Mesothelial cell of epicardium (in vitro differentiated cells): ENCODE measurements around the gene ASTN2. TPM values are rescaled to one million over a fixed set of nuclear protein-coding genes. Genes with fewer than 3 reads are reported as not detected.

Source experiments
- DNase-seq, 2 experiments: peaks; one replicate each; pipeline ENCODE4 v3.0.0; 2021; ENCODE audit warnings: low spot score in 2 of 2; ENCODE audit not compliant: unreplicated experiment in 2 of 2
- H3K27ac Mint-ChIP-seq: 2 replicates; pipeline ENCODE4 v1.8.0; 2021; ENCODE audit warnings: mixed read lengths
- H3K27me3 Mint-ChIP-seq: 2 replicates; pipeline ENCODE4 v1.8.0; 2021; ENCODE audit warnings: low read depth, mixed read lengths
- H3K36me3 Mint-ChIP-seq: 2 replicates; pipeline ENCODE4 v1.8.0; 2021; ENCODE audit warnings: mixed read lengths
- H3K4me1 Mint-ChIP-seq: 2 replicates; pipeline ENCODE4 v1.8.0; 2021; ENCODE audit warnings: mixed read lengths
- H3K4me3 Mint-ChIP-seq: 2 replicates; pipeline ENCODE4 v1.8.0; 2021; ENCODE audit warnings: mild to moderate bottlenecking, moderate library complexity, mixed read lengths
- H3K9me3 Mint-ChIP-seq: 2 replicates; pipeline ENCODE4 v1.8.0; 2021; ENCODE audit warnings: mixed read lengths
- total RNA-seq: library from RNA; stranded (reverse); gene quantifications from 3 replicates; pipeline ENCODE4 v1.2.1, GENCODE V29; 2021
- TF ChIP-seq, protein P1 (sequence below): fragments of 200-600 bp; sonication (generic); IDR thresholded peaks from one replicate; pipeline ENCODE4 v1.5.0; 2021; ENCODE audit warnings: antibody characterized with exemption; ENCODE audit not compliant: unreplicated experiment

ASTN2 gene
- total RNA-seq, 1 donor from 2014 or later, result 12.2 TPM

DNA sequence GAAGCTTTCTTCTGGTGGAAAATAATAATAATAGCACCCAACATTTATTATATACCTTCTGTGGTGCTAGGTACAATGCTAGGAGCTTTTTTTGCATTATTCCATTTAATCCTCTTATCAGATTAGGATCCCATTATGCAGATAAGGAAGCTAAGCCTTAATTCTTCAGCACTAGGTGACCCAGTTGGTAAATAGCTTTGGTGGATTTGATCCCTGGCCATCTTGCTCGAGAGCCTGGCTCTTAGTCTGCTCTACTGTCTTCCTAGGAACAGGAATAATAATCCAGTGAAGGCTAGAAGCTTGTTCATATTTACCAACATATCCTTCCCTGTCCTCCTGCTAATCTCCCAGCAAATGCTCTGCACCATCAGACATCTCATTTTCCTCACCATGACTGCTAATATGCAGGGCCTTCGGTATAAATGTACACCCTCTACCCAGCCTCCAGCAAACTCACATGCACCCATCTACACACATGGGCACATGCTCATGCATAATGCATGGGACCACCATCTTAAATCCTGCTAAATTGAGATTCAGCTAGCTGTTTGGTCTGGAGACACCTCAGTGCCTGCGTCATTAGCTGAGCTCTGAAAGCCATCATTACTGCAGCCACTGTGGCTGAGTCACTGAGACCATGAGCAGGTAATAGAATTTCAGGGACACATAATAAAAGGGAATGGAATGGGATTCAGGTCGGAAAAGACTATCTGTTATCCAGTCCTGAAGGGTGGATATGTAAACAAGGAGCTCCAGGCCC is 640.3 kb downstream of the ASTN2 start:
- H3K9me3 Mint-ChIP-seq, result peaks cover 3% of the 10 kb centered on the region
- no peaks in the 10 kb centered on the region for H3K36me3 Mint-ChIP-seq
- no peak overlapping the region for H3K27ac Mint-ChIP-seq
- H3K4me1 Mint-ChIP-seq, result no peaks in the 10 kb centered on the region
- DNase-seq, result no peak
- peaks cover 36% of the 10 kb centered on the region for H3K27me3 Mint-ChIP-seq
- no peak overlapping the region for H3K4me3 Mint-ChIP-seq
- TF ChIP-seq, protein P1, sequence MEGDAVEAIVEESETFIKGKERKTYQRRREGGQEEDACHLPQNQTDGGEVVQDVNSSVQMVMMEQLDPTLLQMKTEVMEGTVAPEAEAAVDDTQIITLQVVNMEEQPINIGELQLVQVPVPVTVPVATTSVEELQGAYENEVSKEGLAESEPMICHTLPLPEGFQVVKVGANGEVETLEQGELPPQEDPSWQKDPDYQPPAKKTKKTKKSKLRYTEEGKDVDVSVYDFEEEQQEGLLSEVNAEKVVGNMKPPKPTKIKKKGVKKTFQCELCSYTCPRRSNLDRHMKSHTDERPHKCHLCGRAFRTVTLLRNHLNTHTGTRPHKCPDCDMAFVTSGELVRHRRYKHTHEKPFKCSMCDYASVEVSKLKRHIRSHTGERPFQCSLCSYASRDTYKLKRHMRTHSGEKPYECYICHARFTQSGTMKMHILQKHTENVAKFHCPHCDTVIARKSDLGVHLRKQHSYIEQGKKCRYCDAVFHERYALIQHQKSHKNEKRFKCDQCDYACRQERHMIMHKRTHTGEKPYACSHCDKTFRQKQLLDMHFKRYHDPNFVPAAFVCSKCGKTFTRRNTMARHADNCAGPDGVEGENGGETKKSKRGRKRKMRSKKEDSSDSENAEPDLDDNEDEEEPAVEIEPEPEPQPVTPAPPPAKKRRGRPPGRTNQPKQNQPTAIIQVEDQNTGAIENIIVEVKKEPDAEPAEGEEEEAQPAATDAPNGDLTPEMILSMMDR, result no peak

GRCh38 chr9:116767219-116767618 is 647.6 kb downstream of the ASTN2 start:
- H3K4me1 Mint-ChIP-seq, result no peaks in the 10 kb centered on the region
- H3K9me3 Mint-ChIP-seq, result no peaks in the 10 kb centered on the region
- peaks cover 3% of the 10 kb centered on the region for H3K27me3 Mint-ChIP-seq
- TF ChIP-seq, protein P1, result no peak
- no peak for DNase-seq
- H3K4me3 Mint-ChIP-seq, result no peak overlapping the region
- H3K27ac Mint-ChIP-seq, result no peak overlapping the region
- no peaks in the 10 kb centered on the region for H3K36me3 Mint-ChIP-seq

GRCh38 chr9:116765011-116765410 is 649.8 kb downstream of the ASTN2 start:
- no peak for DNase-seq
- Mint-ChIP-seq H3K27me3 (no peaks in the 10 kb centered on the region), H3K36me3 (no peaks in the 10 kb centered on the region), H3K4me1 (no peaks in the 10 kb centered on the region), H3K27ac (no peak overlapping the region), H3K4me3 (no peak overlapping the region), H3K9me3 (no peaks in the 10 kb centered on the region)
- TF ChIP-seq, protein P1, result no peak

DNA sequence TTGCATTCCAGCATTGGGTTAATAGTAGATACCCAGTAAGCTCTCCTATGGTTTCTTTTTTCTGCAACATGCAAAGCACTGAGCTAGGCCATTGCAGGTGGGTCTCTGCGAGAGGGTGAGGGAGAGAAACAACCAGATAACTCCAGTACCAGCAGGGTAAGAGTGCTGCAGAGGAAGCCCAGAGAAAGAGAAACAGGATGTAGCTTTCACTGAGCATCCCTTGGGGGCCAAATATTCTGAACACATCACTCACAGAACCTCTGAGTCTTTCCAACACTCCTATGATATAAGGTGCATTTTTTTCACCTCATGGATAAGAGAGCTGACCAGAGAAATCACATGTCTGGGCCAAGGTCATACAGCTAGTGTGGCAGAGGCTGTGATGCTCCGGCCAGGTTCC is 651.1 kb downstream of the ASTN2 start:
- no peaks in the 10 kb centered on the region for H3K36me3 Mint-ChIP-seq
- no peaks in the 10 kb centered on the region for H3K27me3 Mint-ChIP-seq
- H3K4me3 Mint-ChIP-seq, result no peak overlapping the region
- TF ChIP-seq, protein P1, result no peak
- H3K4me1 Mint-ChIP-seq, result no peaks in the 10 kb centered on the region
- H3K27ac Mint-ChIP-seq, result no peak overlapping the region
- no peak for DNase-seq
- H3K9me3 Mint-ChIP-seq, result no peaks in the 10 kb centered on the region

GRCh38 chr9:116760636-116761035 is 654.2 kb downstream of the ASTN2 start:
- H3K27me3 Mint-ChIP-seq, result no peaks in the 10 kb centered on the region
- DNase-seq, result no peak
- H3K36me3 Mint-ChIP-seq, result no peaks in the 10 kb centered on the region
- H3K27ac Mint-ChIP-seq, result no peak overlapping the region
- no peaks in the 10 kb centered on the region for H3K4me1 Mint-ChIP-seq
- H3K9me3 Mint-ChIP-seq, result peaks cover 1% of the 10 kb centered on the region
- no peak overlapping the region for H3K4me3 Mint-ChIP-seq
- TF ChIP-seq, protein P1, result no peak
